ENCODE measurements around the gene ABCC3. TPM values are rescaled to one million over a fixed set of nuclear protein-coding genes. Genes with fewer than 3 reads are reported as not detected.

ABCC3 gene
- total RNA-seq, 1 experiment from 2014 or later, result 0.56 TPM

DNA sequence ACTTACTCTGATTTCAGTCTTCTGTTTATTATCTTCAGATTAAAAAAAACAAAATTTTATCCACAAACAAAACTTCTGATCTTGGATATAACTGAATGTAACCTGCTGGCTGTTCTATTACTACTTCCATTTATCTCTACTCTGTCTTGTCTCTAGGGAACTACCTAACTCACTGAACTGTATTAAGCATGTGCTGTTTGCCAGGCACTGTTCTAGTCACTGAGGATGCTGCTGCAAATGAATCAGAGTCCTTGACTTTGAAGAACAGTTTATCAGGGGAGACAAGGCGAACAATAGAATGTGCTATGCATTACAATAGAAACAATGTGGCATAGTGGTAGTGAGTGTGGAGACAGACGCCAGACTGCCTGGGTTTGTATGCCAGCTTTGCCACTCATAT, 75.3 kb downstream of the ABCC3 start:
- H3K4me3 ChIP-seq (ENCODE audit: low read depth, low read length, poor library complexity, severe bottlenecking), result no peak overlapping the region
- ChIA-PET CTCF (no interaction called here), POLR2A (ENCODE audit: low non-redundant PET) (no interaction called here)
- H3K9me3 ChIP-seq (ENCODE audit: low read depth, low read length, poor library complexity, severe bottlenecking), result no peaks in the 10 kb centered on the region
- H3K36me3 ChIP-seq (ENCODE audit: insufficient read depth, low read length, poor library complexity, severe bottlenecking), result no peaks in the 10 kb centered on the region
- H3K27me3 ChIP-seq (replicated peaks; ENCODE audit: insufficient read depth, low read depth, low read length, poor library complexity), result no peaks in the 10 kb centered on the region
- no peak for TF ChIP-seq EZH2 (IDR thresholded peaks at IDR 0.05; ENCODE audit: borderline replicate concordance, low read depth, low read length, poor library complexity, severe bottlenecking)
- H3K27ac ChIP-seq (ENCODE audit: low read depth, low read length, poor library complexity, severe bottlenecking), result no peak overlapping the region
- peaks cover 6% of the 10 kb centered on the region for H3K4me1 ChIP-seq (ENCODE audit: insufficient read depth, low read length, poor library complexity, severe bottlenecking)
- DNase-seq (ENCODE audit: low spot score), result no peak
- intact Hi-C loops (cut with micrococcal nuclease; ENCODE audit: unreplicated experiment), result loop anchor here (10.0 kb wide), 1 partner anchor 445 kb away; the partner anchor contains the start of gene NME1
- no TSS peak for BruUV-seq (replicated peaks)

DNA sequence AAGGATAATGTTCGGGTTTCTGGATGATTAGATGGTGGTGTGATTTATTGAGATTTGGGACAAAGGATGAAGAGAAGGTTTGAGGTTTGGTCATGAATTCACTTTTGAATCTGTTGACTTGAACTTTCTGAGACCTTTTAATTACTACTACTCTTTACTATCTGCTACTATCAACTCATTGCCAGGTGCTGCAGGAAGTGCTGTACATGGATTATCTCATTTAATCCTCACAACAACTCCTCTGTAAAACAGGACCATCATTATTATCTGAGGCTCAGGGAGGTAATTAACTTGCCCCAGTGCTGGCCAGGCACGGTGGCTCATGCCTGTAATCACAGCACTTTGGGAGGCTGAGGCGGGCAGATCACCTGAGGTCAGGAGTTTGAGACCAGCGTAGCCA, 76.0 kb downstream of the ABCC3 start:
- intact Hi-C loops (cut with micrococcal nuclease; ENCODE audit: unreplicated experiment), result loop anchor here (10.0 kb wide), 1 partner anchor 444 kb away; the partner anchor contains the start of gene NME1
- H3K4me3 ChIP-seq (ENCODE audit: low read depth, low read length, poor library complexity, severe bottlenecking), result no peak overlapping the region
- peaks cover 6% of the 10 kb centered on the region for H3K4me1 ChIP-seq (ENCODE audit: insufficient read depth, low read length, poor library complexity, severe bottlenecking)
- no peak overlapping the region for H3K27ac ChIP-seq (ENCODE audit: low read depth, low read length, poor library complexity, severe bottlenecking)
- H3K9me3 ChIP-seq (ENCODE audit: low read depth, low read length, poor library complexity, severe bottlenecking), result no peaks in the 10 kb centered on the region
- ChIA-PET CTCF (no interaction called here), POLR2A (ENCODE audit: low non-redundant PET) (no interaction called here)
- TF ChIP-seq, protein P1, sequence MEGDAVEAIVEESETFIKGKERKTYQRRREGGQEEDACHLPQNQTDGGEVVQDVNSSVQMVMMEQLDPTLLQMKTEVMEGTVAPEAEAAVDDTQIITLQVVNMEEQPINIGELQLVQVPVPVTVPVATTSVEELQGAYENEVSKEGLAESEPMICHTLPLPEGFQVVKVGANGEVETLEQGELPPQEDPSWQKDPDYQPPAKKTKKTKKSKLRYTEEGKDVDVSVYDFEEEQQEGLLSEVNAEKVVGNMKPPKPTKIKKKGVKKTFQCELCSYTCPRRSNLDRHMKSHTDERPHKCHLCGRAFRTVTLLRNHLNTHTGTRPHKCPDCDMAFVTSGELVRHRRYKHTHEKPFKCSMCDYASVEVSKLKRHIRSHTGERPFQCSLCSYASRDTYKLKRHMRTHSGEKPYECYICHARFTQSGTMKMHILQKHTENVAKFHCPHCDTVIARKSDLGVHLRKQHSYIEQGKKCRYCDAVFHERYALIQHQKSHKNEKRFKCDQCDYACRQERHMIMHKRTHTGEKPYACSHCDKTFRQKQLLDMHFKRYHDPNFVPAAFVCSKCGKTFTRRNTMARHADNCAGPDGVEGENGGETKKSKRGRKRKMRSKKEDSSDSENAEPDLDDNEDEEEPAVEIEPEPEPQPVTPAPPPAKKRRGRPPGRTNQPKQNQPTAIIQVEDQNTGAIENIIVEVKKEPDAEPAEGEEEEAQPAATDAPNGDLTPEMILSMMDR (conservative IDR thresholded peaks at IDR 0.05; ENCODE audit: low read depth, low read length), result no peak
- TF ChIP-seq EZH2 (IDR thresholded peaks at IDR 0.05; ENCODE audit: borderline replicate concordance, low read depth, low read length, poor library complexity, severe bottlenecking), result no peak
- H3K27me3 ChIP-seq (replicated peaks; ENCODE audit: insufficient read depth, low read depth, low read length, poor library complexity), result no peaks in the 10 kb centered on the region
- no peak for DNase-seq (ENCODE audit: low spot score)
- no TSS peak for BruUV-seq (replicated peaks)
- H3K36me3 ChIP-seq (ENCODE audit: insufficient read depth, low read length, poor library complexity, severe bottlenecking), result no peaks in the 10 kb centered on the region

DNA sequence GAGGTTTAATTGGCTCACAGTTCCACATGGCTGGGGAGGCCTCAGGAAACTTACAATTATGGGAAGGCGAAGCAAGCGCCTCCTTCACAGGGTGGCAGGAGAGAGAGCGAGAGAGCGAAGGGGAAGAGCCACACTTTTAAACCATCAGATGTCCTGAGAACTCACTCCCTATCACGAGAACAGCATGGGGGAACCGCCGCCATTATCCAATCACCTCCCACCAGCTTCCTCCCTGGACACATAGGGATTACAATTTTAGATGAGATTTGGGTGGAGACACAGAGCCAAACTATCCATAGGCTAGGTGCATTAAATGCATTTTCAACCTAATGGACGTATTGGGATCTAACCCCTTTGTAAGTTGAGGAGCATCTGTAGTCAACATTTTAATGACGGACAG, 78.0 kb downstream of the ABCC3 start:
- no TSS peak for BruUV-seq (replicated peaks)
- intact Hi-C loops (cut with micrococcal nuclease; ENCODE audit: unreplicated experiment), result loop anchor here (10.0 kb wide), 1 partner anchor 442 kb away; the partner anchor contains the start of gene NME1
- CTCF ChIA-PET, result no interaction called here

More for the DNA sequence above, 78.0 kb downstream of the ABCC3 start:
- no peaks in the 10 kb centered on the region for H3K27me3 ChIP-seq (replicated peaks; ENCODE audit: insufficient read depth, low read depth, low read length, poor library complexity)
- DNase-seq (ENCODE audit: low spot score), result no peak
- H3K4me3 ChIP-seq (ENCODE audit: low read depth, low read length, poor library complexity, severe bottlenecking), result no peak overlapping the region
- no peak overlapping the region for H3K27ac ChIP-seq (ENCODE audit: low read depth, low read length, poor library complexity, severe bottlenecking)
- TF ChIP-seq, protein P1 (conservative IDR thresholded peaks at IDR 0.05; ENCODE audit: low read depth, low read length), result no peak
- no peak for TF ChIP-seq EZH2 (IDR thresholded peaks at IDR 0.05; ENCODE audit: borderline replicate concordance, low read depth, low read length, poor library complexity, severe bottlenecking)
- no peaks in the 10 kb centered on the region for H3K9me3 ChIP-seq (ENCODE audit: low read depth, low read length, poor library complexity, severe bottlenecking)
- peaks cover 6% of the 10 kb centered on the region for H3K4me1 ChIP-seq (ENCODE audit: insufficient read depth, low read length, poor library complexity, severe bottlenecking)
- H3K36me3 ChIP-seq (ENCODE audit: insufficient read depth, low read length, poor library complexity, severe bottlenecking), result no peaks in the 10 kb centered on the region
- POLR2A ChIA-PET (ENCODE audit: low non-redundant PET), result interaction anchor here (0.5 to 0.8 kb wide), 2 partner anchors 12 to 13 kb away, joined by 3 to 6 read pairs; no protein-coding TSS in a partner anchor

Data from A673 (cell line).